KMS-11 (cell line): Measurements from ENCODE around the gene MADD.
A peak's percentile ranks its signal among the peaks of the same experiment; 100 is the strongest.

Experiments used
- H2AFZ ChIP-seq: fragments of 200-600 bp; sonication (generic); 2 replicates; pipeline ENCODE4 v1.6.1; 2016; ENCODE audit warnings: antibody characterized with exemption, mixed run types, low read depth
- H3K27ac ChIP-seq: fragments of 200-600 bp; sonication (generic); 2 replicates; pipeline ENCODE4 v1.6.1; 2016; ENCODE audit warnings: mild to moderate bottlenecking, mixed run types
- H3K27me3 ChIP-seq: fragments of 200-600 bp; sonication (generic); 2 replicates; pipeline ENCODE4 v1.6.1; 2017; ENCODE audit warnings: mild to moderate bottlenecking, low read depth, mixed run types, moderate library complexity; ENCODE audit not compliant: insufficient read depth
- H3K36me3 ChIP-seq: fragments of 200-600 bp; sonication (generic); 2 replicates; pipeline ENCODE4 v1.6.1; 2017; ENCODE audit warnings: mild to moderate bottlenecking, mixed run types; ENCODE audit not compliant: insufficient read depth
- H3K4me1 ChIP-seq: fragments of 200-600 bp; sonication (generic); 2 replicates; pipeline ENCODE4 v1.6.1; 2016; ENCODE audit warnings: mild to moderate bottlenecking, low read depth, mixed run types; ENCODE audit not compliant: poor library complexity, severe bottlenecking
- H3K4me2 ChIP-seq: fragments of 200-600 bp; sonication (generic); 2 replicates; pipeline ENCODE4 v1.7.0; 2016; ENCODE audit warnings: mild to moderate bottlenecking, mixed run types
- H3K4me3 ChIP-seq: fragments of 200-600 bp; sonication (generic); IDR thresholded peaks from 2 replicates; pipeline ENCODE4 v1.6.1; 2017; ENCODE audit warnings: low read depth, low read length, mixed read lengths; ENCODE audit not compliant: insufficient read depth
- H3K79me2 ChIP-seq: fragments of 200-600 bp; sonication (generic); 2 replicates; pipeline ENCODE4 v1.6.1; 2016; ENCODE audit warnings: low read depth, mixed run types; ENCODE audit not compliant: insufficient read depth
- H3K9ac ChIP-seq: fragments of 200-600 bp; sonication (generic); 2 replicates; pipeline ENCODE4 v1.6.1; 2016; ENCODE audit warnings: mild to moderate bottlenecking, mixed run types
- H4K20me1 ChIP-seq: fragments of 200-600 bp; sonication (generic); 2 replicates; pipeline ENCODE4 v1.6.1; 2016; ENCODE audit warnings: mild to moderate bottlenecking, mixed run types; ENCODE audit not compliant: insufficient read depth
- TF ChIP-seq, protein P1 (sequence below): fragments of 200-600 bp; sonication (generic); conservative IDR thresholded peaks from 2 replicates; pipeline ENCODE4 v1.6.1; 2017; ENCODE audit warnings: low read depth, mild to moderate bottlenecking, antibody characterized with exemption, low read length, moderate library complexity, mixed read lengths

The MADD gene

DNA sequence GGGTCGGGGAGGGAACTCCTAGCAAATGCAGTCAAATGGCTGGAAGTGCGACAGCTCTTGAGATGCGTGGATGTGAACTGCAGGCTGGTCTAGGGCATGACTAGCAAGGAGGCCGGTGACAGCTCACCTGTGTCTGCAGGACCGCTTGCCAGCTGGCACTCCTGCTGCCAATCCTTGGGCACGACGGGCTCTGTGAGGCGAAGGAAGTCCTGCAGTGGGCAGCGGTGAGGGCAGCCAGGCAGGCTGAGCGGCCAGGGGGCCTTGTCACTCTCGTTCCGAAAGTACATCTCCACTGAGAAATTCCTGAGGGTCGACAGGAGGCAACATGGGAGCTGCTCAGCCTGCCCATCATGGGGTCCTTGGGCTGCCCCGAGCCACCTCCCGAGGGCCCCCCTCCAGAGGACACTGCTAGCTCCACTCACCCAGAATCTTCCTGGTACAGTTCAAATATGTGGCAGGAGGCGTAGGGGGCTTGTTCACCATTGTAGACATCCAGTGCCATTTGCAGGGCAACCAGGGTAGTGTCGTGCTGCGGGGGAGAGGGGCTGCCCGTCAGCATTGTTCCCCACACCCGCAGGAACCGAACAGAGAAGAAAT is 27.2 kb upstream of the MADD start:
- H2AFZ ChIP-seq, result no peak overlapping the region
- H4K20me1 ChIP-seq, result no peaks in the 10 kb centered on the region
- H3K36me3 ChIP-seq, result no peaks in the 10 kb centered on the region
- TF ChIP-seq, protein P1, sequence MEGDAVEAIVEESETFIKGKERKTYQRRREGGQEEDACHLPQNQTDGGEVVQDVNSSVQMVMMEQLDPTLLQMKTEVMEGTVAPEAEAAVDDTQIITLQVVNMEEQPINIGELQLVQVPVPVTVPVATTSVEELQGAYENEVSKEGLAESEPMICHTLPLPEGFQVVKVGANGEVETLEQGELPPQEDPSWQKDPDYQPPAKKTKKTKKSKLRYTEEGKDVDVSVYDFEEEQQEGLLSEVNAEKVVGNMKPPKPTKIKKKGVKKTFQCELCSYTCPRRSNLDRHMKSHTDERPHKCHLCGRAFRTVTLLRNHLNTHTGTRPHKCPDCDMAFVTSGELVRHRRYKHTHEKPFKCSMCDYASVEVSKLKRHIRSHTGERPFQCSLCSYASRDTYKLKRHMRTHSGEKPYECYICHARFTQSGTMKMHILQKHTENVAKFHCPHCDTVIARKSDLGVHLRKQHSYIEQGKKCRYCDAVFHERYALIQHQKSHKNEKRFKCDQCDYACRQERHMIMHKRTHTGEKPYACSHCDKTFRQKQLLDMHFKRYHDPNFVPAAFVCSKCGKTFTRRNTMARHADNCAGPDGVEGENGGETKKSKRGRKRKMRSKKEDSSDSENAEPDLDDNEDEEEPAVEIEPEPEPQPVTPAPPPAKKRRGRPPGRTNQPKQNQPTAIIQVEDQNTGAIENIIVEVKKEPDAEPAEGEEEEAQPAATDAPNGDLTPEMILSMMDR, result no peak
- H3K4me1 ChIP-seq, result peaks cover 10% of the 10 kb centered on the region
- H3K27ac ChIP-seq, result no peak overlapping the region
- no peaks in the 10 kb centered on the region for H3K27me3 ChIP-seq
- no peak overlapping the region for H3K4me2 ChIP-seq
- no peaks in the 10 kb centered on the region for H3K79me2 ChIP-seq
- H3K4me3 ChIP-seq, result no peak overlapping the region
- H3K9ac ChIP-seq, result no peak overlapping the region

DNA sequence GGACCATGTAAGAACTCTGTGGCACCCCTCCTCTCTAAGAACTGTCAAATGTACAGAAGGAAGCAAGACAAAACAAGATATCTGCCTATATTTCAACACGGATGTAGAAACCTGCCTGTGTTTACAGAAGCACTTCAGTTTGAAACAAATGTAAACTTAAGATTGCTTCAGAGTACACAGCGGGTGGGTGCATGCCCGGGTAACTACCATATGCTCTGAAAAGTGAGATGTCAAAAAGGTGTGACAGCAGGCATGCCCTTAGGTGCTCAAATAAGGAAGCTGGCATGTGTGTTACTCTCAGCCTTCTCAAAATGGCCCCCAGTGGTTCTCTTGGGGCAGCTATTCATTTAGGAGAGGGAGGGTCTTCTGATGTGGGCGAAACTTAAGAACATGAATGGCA is 26.5 kb upstream of the MADD start:
- H3K36me3 ChIP-seq, result no peaks in the 10 kb centered on the region
- H3K4me3 ChIP-seq, result no peak overlapping the region

DNA sequence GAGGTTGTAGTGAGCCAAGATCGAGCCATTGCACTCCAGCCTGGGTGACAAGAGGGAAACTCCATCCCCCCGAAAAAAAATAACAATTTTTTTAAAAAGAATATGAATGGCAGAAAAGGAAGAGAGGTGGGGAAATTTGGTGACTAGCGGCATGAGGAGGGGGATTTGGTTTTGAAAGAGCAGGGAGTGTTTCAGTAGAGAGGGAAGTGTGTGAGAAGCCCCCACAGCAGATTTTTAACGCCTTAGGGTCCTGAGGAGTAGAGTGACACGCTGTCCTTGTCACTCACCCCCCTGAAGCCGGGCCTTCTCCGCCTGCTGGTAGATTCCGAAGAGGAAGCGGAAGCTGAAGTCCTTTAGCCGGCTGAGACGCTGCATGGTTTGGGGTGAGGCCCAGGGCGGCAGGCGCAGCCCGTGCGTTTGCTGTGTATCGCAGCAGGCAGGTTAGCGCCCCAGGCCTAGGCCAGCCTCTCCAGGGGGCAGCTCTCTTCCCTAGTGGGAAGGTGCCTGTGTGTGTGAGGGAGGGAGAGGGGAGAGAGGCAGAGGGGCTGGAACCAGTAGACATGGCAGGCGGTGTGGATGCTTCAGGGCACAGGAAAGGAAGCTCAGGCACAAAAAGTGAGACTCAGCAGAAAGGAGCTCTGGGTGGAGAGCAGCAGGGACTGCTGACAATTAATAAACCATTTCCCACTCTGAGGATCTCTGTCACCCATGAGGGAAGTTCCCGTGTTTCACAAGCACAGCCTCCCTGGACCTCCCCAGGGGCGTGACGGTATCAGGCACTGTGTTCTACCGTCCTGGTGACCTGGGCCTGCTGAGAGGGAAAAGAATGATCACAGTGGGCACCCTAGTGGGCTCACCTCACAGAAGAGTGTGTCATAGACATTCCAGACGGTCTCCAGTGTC is 25.2 kb upstream of the MADD start:
- Histone ChIP-seq H3K79me2 (peaks cover 4% of the 10 kb centered on the region; the same call in 1 of the 2 replicates), H3K9ac (no peak overlapping the region), H3K4me1 (peaks cover 19% of the 10 kb centered on the region), H3K27ac (no peak overlapping the region), H3K27me3 (no peaks in the 10 kb centered on the region), H3K4me2 (no peak overlapping the region), H4K20me1 (no peaks in the 10 kb centered on the region), H3K36me3 (no peaks in the 10 kb centered on the region), H2AFZ (no peak overlapping the region), H3K4me3 (no peak overlapping the region)
- TF ChIP-seq, protein P1, result no peak

More for the DNA sequence above, 26.5 kb upstream of the MADD start:
- TF ChIP-seq, protein P1, result no peak
- peaks cover 14% of the 10 kb centered on the region for H3K4me1 ChIP-seq
- H3K27ac ChIP-seq, result no peak overlapping the region
- no peaks in the 10 kb centered on the region for H3K79me2 ChIP-seq
- H3K4me2 ChIP-seq, result no peak overlapping the region
- no peak overlapping the region for H2AFZ ChIP-seq
- H4K20me1 ChIP-seq, result no peaks in the 10 kb centered on the region
- no peaks in the 10 kb centered on the region for H3K27me3 ChIP-seq
- H3K9ac ChIP-seq, result no peak overlapping the region

DNA sequence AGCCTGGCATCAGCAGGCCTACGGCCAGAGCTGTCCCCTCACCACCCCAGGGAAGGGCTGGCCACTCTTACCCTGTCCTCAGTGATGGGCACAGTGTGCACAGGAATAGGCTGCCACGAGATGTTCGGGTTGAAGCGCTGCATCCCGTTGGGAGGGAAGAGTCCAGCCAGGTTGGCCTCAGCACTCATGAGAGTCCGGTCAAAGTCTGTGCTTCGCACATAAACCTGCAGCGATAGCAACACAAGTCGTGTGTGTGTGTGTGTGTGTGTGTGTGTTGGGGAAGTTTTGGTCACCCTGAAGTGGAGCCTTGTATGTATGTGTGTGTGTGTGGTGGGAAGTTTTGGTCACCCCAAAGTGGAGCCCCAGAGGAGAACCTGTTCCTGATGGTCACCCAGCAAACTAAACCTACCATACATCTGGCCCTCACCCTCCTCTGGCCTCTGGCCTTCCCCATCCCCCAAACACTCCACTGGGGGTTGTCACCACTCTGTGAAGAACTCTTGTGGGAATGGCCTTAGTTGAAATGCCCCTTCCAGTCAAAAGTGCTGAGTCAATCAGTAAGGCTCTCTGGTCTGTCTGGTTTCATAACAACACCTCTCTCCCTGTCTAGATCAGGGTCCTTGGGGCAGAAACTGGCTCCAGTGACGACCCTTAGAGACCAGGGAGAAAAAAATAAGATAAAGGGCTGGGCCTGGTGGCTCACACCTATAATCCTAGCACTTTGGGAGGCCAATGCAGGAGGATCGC is 24.1 kb upstream of the MADD start:
- Histone ChIP-seq H3K27ac (no peak overlapping the region), H3K4me3 (no peak overlapping the region), H3K4me1 (peaks cover 21% of the 10 kb centered on the region), H4K20me1 (no peaks in the 10 kb centered on the region), H3K9ac (no peak overlapping the region), H3K36me3 (no peaks in the 10 kb centered on the region), H3K4me2 (peak overlapping the region; percentile 25; the same call in 1 of the 2 replicates), H3K79me2 (peaks cover 4% of the 10 kb centered on the region; the same call in 1 of the 2 replicates), H3K27me3 (no peaks in the 10 kb centered on the region), H2AFZ (no peak overlapping the region)
- TF ChIP-seq, protein P1, result no peak
